Retinal pigment epithelial cell (primary cell): ENCODE data around the gene CDNF.

ENCODE experiments used
- DNase-seq: peaks from one replicate; pipeline ENCODE4 v3.0.0-alpha.2; 2010; ENCODE audit warnings: low read depth
- H3K4me3 ChIP-seq: 2 replicates; pipeline ENCODE4 v1.5.1; 2011; ENCODE audit warnings: mild to moderate bottlenecking, low read length, control low read depth, moderate library complexity
- TF ChIP-seq, protein P1 (sequence below): conservative IDR thresholded peaks from 2 replicates; pipeline ENCODE4 v1.5.1; 2011; ENCODE audit warnings: low read depth, low read length, control low read depth, inconsistent platforms

Gene CDNF

DNA sequence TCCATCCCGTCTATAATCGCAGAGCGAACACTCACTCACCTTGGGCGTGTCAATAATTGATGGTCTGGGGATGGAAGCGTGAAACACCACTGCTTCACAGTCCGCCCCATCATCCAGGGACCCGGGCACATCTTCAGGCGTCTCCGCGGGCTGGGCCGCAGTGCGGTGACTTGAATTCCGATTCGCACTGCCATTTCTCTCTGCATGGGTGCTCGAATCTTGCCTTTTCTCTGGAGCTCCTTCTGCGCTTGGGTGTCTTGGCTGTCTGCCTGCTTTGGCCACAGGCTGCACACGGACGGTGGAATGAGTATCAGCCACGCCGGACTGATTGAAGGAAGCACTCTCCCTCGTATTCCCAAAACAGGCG is 63.6 kb downstream of the CDNF start:
- DNase-seq = no peak
- TF ChIP-seq, protein P1, sequence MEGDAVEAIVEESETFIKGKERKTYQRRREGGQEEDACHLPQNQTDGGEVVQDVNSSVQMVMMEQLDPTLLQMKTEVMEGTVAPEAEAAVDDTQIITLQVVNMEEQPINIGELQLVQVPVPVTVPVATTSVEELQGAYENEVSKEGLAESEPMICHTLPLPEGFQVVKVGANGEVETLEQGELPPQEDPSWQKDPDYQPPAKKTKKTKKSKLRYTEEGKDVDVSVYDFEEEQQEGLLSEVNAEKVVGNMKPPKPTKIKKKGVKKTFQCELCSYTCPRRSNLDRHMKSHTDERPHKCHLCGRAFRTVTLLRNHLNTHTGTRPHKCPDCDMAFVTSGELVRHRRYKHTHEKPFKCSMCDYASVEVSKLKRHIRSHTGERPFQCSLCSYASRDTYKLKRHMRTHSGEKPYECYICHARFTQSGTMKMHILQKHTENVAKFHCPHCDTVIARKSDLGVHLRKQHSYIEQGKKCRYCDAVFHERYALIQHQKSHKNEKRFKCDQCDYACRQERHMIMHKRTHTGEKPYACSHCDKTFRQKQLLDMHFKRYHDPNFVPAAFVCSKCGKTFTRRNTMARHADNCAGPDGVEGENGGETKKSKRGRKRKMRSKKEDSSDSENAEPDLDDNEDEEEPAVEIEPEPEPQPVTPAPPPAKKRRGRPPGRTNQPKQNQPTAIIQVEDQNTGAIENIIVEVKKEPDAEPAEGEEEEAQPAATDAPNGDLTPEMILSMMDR = no peak
- no peak overlapping the region for H3K4me3 ChIP-seq

DNA sequence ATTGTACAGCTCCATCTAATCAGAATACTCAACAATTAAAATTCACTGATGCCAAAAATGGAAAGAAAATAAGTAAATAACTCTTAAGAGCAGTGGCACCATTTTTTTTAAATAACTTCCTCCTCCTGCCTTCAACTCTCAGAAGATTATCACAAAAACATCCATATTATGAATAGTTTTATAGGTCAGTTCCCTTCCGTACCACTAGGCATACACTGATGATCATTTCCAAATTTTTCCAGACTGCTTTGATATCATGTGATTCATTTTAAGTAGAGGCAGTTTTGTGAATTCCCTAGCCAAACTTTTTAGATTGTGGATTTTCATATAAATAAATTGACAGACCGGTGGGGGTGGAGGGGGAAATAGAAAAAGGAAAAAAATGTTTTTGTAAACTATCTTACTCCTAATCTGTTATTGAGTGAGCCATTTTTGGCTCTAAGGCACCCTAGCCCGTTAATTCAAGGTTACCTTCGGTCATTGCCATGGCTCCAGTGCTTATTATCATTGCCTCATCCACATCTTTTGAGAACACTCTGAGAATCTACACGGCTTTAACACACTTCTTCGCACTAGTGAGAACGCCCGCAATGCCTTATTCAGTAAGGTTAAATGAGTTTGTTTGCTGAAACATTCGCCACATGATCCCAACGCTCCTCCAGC is 64.2 kb downstream of the CDNF start:
- no peak overlapping the region for H3K4me3 ChIP-seq
- no peak for DNase-seq
- TF ChIP-seq, protein P1 = peak; percentile 6

DNA sequence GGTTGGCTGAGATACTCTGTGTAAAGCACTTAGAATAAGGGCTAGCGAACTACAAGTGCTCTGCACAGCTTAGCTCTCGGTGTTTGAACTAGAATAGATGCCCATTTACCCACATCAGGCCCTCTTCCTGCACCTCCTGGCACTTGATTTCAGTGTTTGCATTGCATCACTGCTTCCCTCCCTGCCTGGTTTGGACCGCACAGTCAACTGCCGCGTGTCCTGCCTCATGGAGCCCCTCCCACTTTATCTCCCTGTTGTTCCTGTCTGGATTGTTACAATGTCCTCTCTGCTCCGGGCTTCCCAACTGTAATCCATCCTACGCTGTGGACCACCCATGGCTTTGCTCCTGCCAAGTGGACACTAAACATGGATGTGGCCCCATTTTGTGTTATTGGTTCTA is 65.4 kb downstream of the CDNF start:
- H3K4me3 ChIP-seq = no peak overlapping the region
- TF ChIP-seq, protein P1 = no peak
- no peak for DNase-seq

DNA sequence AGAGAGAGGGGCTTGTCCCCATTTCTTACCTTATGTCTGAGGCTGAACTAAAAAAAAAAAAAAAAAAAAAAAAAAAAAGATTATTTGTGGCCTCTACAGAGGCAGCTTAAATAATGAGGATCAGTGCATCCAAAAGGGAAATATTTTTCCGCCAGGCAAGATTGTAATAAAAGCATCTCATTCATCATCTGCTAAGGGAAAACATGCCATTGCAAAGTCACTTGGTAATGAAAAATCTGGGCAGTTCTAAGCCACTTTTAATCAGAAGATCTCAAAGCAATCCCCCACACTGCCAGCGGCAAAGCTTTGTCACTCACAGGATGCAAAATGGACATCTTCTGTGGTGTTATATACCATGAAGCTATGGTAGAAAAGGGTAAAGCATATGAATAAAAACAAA is 66.9 kb downstream of the CDNF start:
- TF ChIP-seq, protein P1 = no peak
- no peak for DNase-seq

More for the DNA sequence above, 66.9 kb downstream of the CDNF start:
- H3K4me3 ChIP-seq = no peak overlapping the region
